Measurements from ENCODE around the gene NEK5.
"Not testable (repeated sequence)": the region's sequence is repeated elsewhere in the genome, so short reads cannot be mapped to it uniquely, and the experiment has no call there.

Gene NEK5

DNA sequence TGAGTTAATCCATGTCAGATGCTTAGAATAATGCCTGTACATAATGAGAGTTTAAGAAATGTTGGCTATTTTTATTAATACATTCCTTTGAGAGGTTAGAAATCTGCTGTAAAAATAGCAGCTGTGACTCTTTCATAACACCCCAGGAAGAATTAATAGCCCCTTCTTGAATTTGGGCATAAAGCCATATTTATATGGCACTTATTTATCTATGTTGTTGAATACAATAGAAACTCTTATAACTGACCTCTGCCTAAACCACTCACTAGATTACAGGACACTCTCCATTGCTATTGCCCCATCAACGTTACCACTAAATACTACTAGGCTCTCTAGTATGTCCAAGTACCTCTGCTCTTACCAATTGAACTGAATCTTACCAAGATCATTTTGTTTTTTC lies 16.3 kb downstream of the NEK5 start:
- no peak overlapping the region for H3K27ac Mint-ChIP-seq
- no peaks in the 10 kb centered on the region for H3K4me1 Mint-ChIP-seq (ENCODE audit: low read depth)
- no peaks in the 10 kb centered on the region for H3K36me3 Mint-ChIP-seq (ENCODE audit: low read depth)
- H3K9me3 Mint-ChIP-seq: no peaks in the 10 kb centered on the region
- no peak overlapping the region for H3K4me3 Mint-ChIP-seq
- peaks cover 14% of the 10 kb centered on the region for H3K27me3 Mint-ChIP-seq

- Mint-ChIP-seq H3K27ac (no peak overlapping the region), H3K9me3 (no peaks in the 10 kb centered on the region), H3K4me3 (no peak overlapping the region), H3K27me3 (peaks cover 8% of the 10 kb centered on the region), H3K36me3 (ENCODE audit: low read depth) (no peaks in the 10 kb centered on the region), H3K4me1 (ENCODE audit: low read depth) (no peaks in the 10 kb centered on the region)
Observed at GRCh38 chr13:52109116-52109670, 19.7 kb downstream of the NEK5 start.

- Mint-ChIP-seq H3K9me3 (no peaks in the 10 kb centered on the region), H3K4me3 (no peak overlapping the region), H3K4me1 (ENCODE audit: low read depth) (no peaks in the 10 kb centered on the region), H3K27ac (no peak overlapping the region), H3K27me3 (no peaks in the 10 kb centered on the region), H3K36me3 (ENCODE audit: low read depth) (no peaks in the 10 kb centered on the region)
Observed at GRCh38 chr13:52105841-52106240, 23.0 kb downstream of the NEK5 start.

DNA sequence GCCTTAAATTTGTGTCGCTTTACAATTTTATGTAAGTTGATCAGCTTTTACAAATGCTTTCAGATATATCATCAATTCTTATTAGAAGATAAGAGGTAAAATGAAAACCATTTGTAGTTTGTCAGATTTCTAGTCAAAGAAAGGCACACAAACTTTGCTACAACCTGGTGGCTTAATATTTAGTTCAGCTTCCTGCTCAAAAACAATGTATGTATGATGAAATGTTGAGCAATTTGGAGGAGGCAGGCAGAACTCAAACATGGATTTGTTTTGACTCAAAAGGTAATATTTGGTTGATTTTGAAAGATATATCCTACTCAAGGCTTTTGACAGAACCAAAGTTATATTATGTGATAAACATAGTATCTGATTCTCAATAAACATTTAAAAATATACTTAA lies 24.2 kb downstream of the NEK5 start:
- H3K9me3 Mint-ChIP-seq: no peaks in the 10 kb centered on the region
- H3K4me3 Mint-ChIP-seq: no peak overlapping the region
- H3K27ac Mint-ChIP-seq: no peak overlapping the region
- peaks cover 4% of the 10 kb centered on the region for H3K27me3 Mint-ChIP-seq
- no peaks in the 10 kb centered on the region for H3K4me1 Mint-ChIP-seq (ENCODE audit: low read depth)
- H3K36me3 Mint-ChIP-seq (ENCODE audit: low read depth): no peaks in the 10 kb centered on the region

GRCh38 chr13:52103386-52103785 lies 25.5 kb downstream of the NEK5 start:
- no peak overlapping the region for H3K27ac Mint-ChIP-seq
- H3K4me3 Mint-ChIP-seq: no peak overlapping the region
- H3K4me1 Mint-ChIP-seq (ENCODE audit: low read depth): no peaks in the 10 kb centered on the region
- H3K36me3 Mint-ChIP-seq (ENCODE audit: low read depth): no peaks in the 10 kb centered on the region
- no peaks in the 10 kb centered on the region for H3K9me3 Mint-ChIP-seq
- peaks cover 4% of the 10 kb centered on the region for H3K27me3 Mint-ChIP-seq

- not testable (repeated sequence) for H3K27me3 Mint-ChIP-seq; H3K9me3 Mint-ChIP-seq; H3K4me3 Mint-ChIP-seq; H3K27ac Mint-ChIP-seq; H3K4me1 Mint-ChIP-seq (ENCODE audit: low read depth); H3K36me3 Mint-ChIP-seq (ENCODE audit: low read depth)
Observed at GRCh38 chr13:52102423-52102822, 26.4 kb downstream of the NEK5 start.

DNA sequence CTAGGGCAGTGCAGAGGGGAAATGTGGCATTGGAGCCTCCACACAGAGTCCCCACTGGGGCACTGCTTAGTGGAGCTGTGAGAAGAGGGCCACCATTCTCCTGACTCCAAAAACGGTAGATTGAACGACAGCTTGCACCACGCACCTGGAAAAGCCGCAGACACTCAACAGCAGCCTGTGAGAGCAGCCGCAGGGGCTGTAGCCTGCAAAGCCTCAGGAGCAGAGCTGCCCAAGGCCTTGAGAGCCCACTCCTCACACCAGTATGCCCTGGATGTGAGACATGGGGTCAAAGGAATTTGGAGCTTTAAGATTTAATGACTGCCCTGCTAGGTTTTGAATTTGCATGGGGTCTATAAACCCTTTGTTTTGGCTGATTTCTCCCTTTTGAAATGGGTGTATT lies 31.7 kb downstream of the NEK5 start:
- Mint-ChIP-seq H3K36me3 (ENCODE audit: low read depth) (no peaks in the 10 kb centered on the region), H3K4me1 (ENCODE audit: low read depth) (no peaks in the 10 kb centered on the region), H3K27me3 (peaks cover 7% of the 10 kb centered on the region), H3K4me3 (no peak overlapping the region), H3K9me3 (no peaks in the 10 kb centered on the region), H3K27ac (no peak overlapping the region)

- H3K4me1 Mint-ChIP-seq (ENCODE audit: low read depth): no peaks in the 10 kb centered on the region
- H3K9me3 Mint-ChIP-seq: no peaks in the 10 kb centered on the region
- H3K4me3 Mint-ChIP-seq: no peak overlapping the region
- no peaks in the 10 kb centered on the region for H3K36me3 Mint-ChIP-seq (ENCODE audit: low read depth)
- no peak overlapping the region for H3K27ac Mint-ChIP-seq
- H3K27me3 Mint-ChIP-seq: peaks cover 7% of the 10 kb centered on the region
Observed at GRCh38 chr13:52096748-52097147, 32.1 kb downstream of the NEK5 start.

- no peaks in the 10 kb centered on the region for H3K4me1 Mint-ChIP-seq (ENCODE audit: low read depth)
- H3K27me3 Mint-ChIP-seq: peaks cover 12% of the 10 kb centered on the region
- no peak overlapping the region for H3K27ac Mint-ChIP-seq
- no peaks in the 10 kb centered on the region for H3K36me3 Mint-ChIP-seq (ENCODE audit: low read depth)
- H3K4me3 Mint-ChIP-seq: no peak overlapping the region
- no peaks in the 10 kb centered on the region for H3K9me3 Mint-ChIP-seq
Observed at GRCh38 chr13:52096062-52096461, 32.8 kb downstream of the NEK5 start.

GRCh38 chr13:52092087-52092486 lies 36.8 kb downstream of the NEK5 start:
- Mint-ChIP-seq H3K27me3 (peaks cover 13% of the 10 kb centered on the region), H3K4me1 (ENCODE audit: low read depth) (no peaks in the 10 kb centered on the region), H3K4me3 (no peak overlapping the region), H3K27ac (no peak overlapping the region), H3K36me3 (ENCODE audit: low read depth) (no peaks in the 10 kb centered on the region), H3K9me3 (no peaks in the 10 kb centered on the region)

DNA sequence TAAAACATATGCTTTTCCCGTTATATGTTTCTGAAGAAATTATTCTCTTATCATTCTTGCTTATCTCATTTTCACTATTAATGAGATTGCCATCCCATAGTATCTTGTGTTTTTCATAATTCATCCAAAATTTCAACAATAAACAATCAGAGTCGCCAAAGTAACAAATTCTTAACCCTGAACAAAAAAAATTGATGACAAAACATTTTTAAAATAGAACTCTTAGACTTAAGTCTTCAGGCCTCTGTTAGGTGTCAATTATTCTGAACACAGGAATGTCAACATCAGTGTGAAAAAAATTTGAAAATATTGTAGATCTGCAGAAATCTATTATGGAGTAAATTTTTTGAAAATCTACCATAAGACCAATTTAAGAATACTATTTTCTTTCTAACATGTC lies 37.4 kb downstream of the NEK5 start:
- H3K27ac Mint-ChIP-seq: no peak overlapping the region
- no peaks in the 10 kb centered on the region for H3K36me3 Mint-ChIP-seq (ENCODE audit: low read depth)
- no peaks in the 10 kb centered on the region for H3K9me3 Mint-ChIP-seq
- peaks cover 13% of the 10 kb centered on the region for H3K27me3 Mint-ChIP-seq
- no peak overlapping the region for H3K4me3 Mint-ChIP-seq
- H3K4me1 Mint-ChIP-seq (ENCODE audit: low read depth): no peaks in the 10 kb centered on the region

DNA sequence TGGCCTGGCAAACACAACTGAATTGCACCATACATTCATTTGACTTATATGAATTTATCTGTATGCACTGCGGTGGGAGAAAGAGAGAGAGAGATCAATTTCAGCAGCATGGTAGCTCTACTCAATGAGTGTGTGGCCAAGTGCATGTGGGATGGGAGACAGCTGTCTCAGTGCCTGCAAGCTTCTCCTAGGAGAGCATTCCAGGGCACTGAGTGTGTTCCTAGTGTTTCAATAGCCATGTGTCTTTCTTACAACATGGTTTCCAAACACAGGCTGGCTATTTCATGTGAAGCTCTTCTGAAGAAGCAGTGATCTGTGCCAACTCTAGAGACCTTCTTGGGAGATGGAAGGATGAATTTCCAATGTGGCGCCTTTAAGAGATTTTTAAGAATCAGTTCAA lies 43.5 kb downstream of the NEK5 start:
- H3K9me3 Mint-ChIP-seq: no peaks in the 10 kb centered on the region
- no peaks in the 10 kb centered on the region for H3K36me3 Mint-ChIP-seq (ENCODE audit: low read depth)
- H3K27me3 Mint-ChIP-seq: peaks cover 4% of the 10 kb centered on the region
- no peak overlapping the region for H3K4me3 Mint-ChIP-seq
- no peak overlapping the region for H3K27ac Mint-ChIP-seq
- H3K4me1 Mint-ChIP-seq (ENCODE audit: low read depth): no peaks in the 10 kb centered on the region

GRCh38 chr13:52084981-52085380 lies 43.9 kb downstream of the NEK5 start:
- H3K27ac Mint-ChIP-seq; H3K4me1 Mint-ChIP-seq (ENCODE audit: low read depth); H3K27me3 Mint-ChIP-seq; H3K4me3 Mint-ChIP-seq; H3K9me3 Mint-ChIP-seq; H3K36me3 Mint-ChIP-seq (ENCODE audit: low read depth): not testable (repeated sequence)

DNA sequence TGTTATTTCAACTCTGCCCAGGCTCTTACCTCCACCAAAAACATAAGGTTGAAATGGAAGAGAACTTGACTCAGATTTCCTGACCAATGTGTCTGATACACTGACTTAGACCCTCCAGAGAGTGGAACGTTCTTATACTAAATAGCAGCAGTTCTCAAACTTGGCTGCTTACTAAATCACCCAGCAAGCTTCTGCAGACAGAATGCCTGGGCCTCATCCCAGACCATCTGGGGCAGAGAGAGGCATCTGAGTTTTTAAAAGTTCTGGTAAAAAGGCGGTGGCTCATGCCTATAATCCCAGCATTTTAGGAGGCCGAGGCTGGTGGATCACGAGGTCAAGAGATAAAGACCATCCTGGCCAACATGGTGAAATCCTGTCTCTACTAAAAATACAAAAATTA lies 46.3 kb downstream of the NEK5 start:
- H3K4me1 Mint-ChIP-seq (ENCODE audit: low read depth): no peaks in the 10 kb centered on the region
- H3K36me3 Mint-ChIP-seq (ENCODE audit: low read depth): no peaks in the 10 kb centered on the region
- no peak overlapping the region for H3K27ac Mint-ChIP-seq
- no peak overlapping the region for H3K4me3 Mint-ChIP-seq
- H3K9me3 Mint-ChIP-seq: no peaks in the 10 kb centered on the region
- H3K27me3 Mint-ChIP-seq: peaks cover 3% of the 10 kb centered on the region

GRCh38 chr13:52079891-52080290 lies 49.0 kb downstream of the NEK5 start:
- H3K4me1 Mint-ChIP-seq (ENCODE audit: low read depth); H3K4me3 Mint-ChIP-seq; H3K27ac Mint-ChIP-seq; H3K36me3 Mint-ChIP-seq (ENCODE audit: low read depth); H3K9me3 Mint-ChIP-seq; H3K27me3 Mint-ChIP-seq: not testable (repeated sequence)

DNA sequence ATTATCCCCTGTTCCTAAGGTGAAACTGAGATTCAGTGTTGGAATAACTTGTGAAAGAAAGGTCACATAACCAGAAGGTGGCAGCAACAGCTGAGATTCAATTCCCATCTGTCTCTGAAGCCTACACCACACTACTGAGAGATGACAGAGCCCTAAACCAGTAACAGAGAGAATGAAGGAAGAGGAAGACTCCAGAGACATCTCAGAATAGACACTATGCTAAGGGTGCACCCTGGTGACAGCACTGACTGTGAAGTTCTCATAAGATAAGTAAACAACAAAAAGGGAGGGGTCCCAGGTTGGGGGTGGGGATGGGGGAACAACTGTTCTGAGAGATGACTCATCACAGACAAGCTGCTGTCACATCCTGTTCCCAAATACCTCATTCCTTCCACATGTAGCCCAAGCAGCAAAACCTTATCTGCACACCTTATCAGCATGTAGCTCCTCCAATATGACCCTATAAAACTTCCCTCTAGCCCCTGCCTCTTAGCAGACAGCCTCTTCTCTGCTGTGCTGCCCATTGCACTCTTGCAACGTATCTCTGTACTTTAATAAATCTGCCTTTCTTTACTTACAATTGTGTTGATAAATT lies 57.8 kb downstream of the NEK5 start:
- no peaks in the 10 kb centered on the region for H3K36me3 Mint-ChIP-seq (ENCODE audit: low read depth)
- H3K4me3 Mint-ChIP-seq: no peak overlapping the region

More for the DNA sequence above, 57.8 kb downstream of the NEK5 start:
- Mint-ChIP-seq H3K4me1 (ENCODE audit: low read depth) (peaks cover 8% of the 10 kb centered on the region), H3K27ac (no peak overlapping the region), H3K9me3 (peaks cover 13% of the 10 kb centered on the region), H3K27me3 (peaks cover 26% of the 10 kb centered on the region)

Data from stimulated activated naive CD8-positive, alpha-beta T cell treated with anti-CD3 and anti-CD28 coated beads, Interleukin-15, Interleukin-2, amounts not matched to agents 100 ng/mL and 50 ng/mL, for 24 hours (primary cell).